GM18507 (cell line): ENCODE measurements around the gene CTSH.

Experiments used
- DNase-seq: peaks from one replicate; pipeline ENCODE4 v3.0.0; 2011; ENCODE audit warnings: low read depth; ENCODE audit not compliant: insufficient read length; ENCODE audit errors: extremely low spot score
- FAIRE-seq: peaks from 2 replicates; lab custom pipeline; 2011; peaks lifted over from hg19 to GRCh38; lab: Jason Lieb, UNC

Gene CTSH

GRCh38 chr15:78979456-78980320 is 34.8 kb upstream of the CTSH start:
- DNase-seq = no peak
- FAIRE-seq = peak; percentile 81

GRCh38 chr15:78978601-78979179 is 33.8 kb upstream of the CTSH start:
- DNase-seq = no peak
- peak; percentile 73 for FAIRE-seq

GRCh38 chr15:78977591-78978347 is 32.9 kb upstream of the CTSH start:
- no peak for DNase-seq
- FAIRE-seq = no peak

GRCh38 chr15:78977091-78977571 is 32.3 kb upstream of the CTSH start:
- DNase-seq (peak; percentile 58), FAIRE-seq (peak; percentile 87)

GRCh38 chr15:78976691-78977090 is 31.8 kb upstream of the CTSH start:
- no peak for DNase-seq
- FAIRE-seq = no peak

- no peak for DNase-seq
- no peak for FAIRE-seq
Measured at GRCh38 chr15:78974272-78974918, 29.5 kb upstream of the CTSH start.

GRCh38 chr15:78969687-78970349 is 25.0 kb upstream of the CTSH start:
- DNase-seq = no peak
- FAIRE-seq = no peak

- FAIRE-seq (no peak), DNase-seq (no peak)
Measured at GRCh38 chr15:78968539-78969271, 23.9 kb upstream of the CTSH start.

- no peak for FAIRE-seq
- no peak for DNase-seq
Measured at GRCh38 chr15:78968114-78968513, 23.3 kb upstream of the CTSH start.

- no peak for FAIRE-seq
- no peak for DNase-seq
Measured at GRCh38 chr15:78960308-78960707, 15.5 kb upstream of the CTSH start.

GRCh38 chr15:78959360-78959759 is 14.5 kb upstream of the CTSH start:
- DNase-seq (no peak), FAIRE-seq (no peak)

- DNase-seq = no peak
- no peak for FAIRE-seq
Measured at GRCh38 chr15:78957416-78958093, 12.7 kb upstream of the CTSH start.

- DNase-seq = no peak
- no peak for FAIRE-seq
Measured at GRCh38 chr15:78956937-78957336, 12.1 kb upstream of the CTSH start.

- DNase-seq (no peak), FAIRE-seq (no peak)
Measured at GRCh38 chr15:78955355-78955754, 10.5 kb upstream of the CTSH start.

- DNase-seq (no peak), FAIRE-seq (peak; percentile 12)
Measured at GRCh38 chr15:78951841-78952238, 7.0 kb upstream of the CTSH start.

GRCh38 chr15:78950902-78951840 is 6.3 kb upstream of the CTSH start:
- FAIRE-seq (peak; percentile 48), DNase-seq (no peak)

GRCh38 chr15:78950343-78950742 is 5.5 kb upstream of the CTSH start:
- no peak for DNase-seq
- no peak for FAIRE-seq
